ENCODE results near the gene AR. TPM values are rescaled to one million over a fixed set of nuclear protein-coding genes. Genes with fewer than 3 reads are reported as not detected.

Gene AR
- total RNA-seq, 2 donors from 2014 or later, result 1.5 to 2.2 TPM

DNA sequence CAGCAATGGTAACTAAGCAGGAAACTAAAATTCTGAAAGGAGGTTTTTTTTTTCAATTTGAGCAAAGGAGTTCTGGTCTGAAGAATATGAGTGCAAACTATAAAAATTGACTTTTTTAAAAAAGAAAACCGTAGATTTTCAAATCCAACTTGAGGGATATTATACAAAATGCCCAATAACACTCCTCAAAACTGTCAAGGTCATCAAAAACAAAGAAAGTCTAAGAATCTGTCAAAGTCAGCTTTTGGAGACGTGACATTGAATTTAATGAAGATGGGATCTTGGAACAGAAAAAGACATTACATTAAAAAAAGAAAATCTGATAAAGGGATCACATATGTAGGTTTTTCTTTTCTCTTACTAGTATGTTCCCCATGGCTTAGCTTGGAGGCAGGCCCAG is 40.4 kb upstream of the AR start:
- no peak for TF ChIP-seq CTCF (conservative IDR thresholded peaks at IDR 0.05)
- H3K27me3 ChIP-seq (ENCODE audit: control insufficient read depth, insufficient read depth, low read length, poor library complexity, severe bottlenecking), result no peaks in the 10 kb centered on the region
- no peaks in the 10 kb centered on the region for H3K4me1 ChIP-seq (ENCODE audit: control insufficient read depth, insufficient read depth, low read length)
- no peaks in the 10 kb centered on the region for H3K9me3 ChIP-seq (ENCODE audit: control insufficient read depth, low read length)
- Mint-ChIP-seq H3K36me3 (ENCODE audit: low read depth) (no peaks in the 10 kb centered on the region), H3K4me3 (no peak overlapping the region), H3K9me3 (peaks cover 38% of the 10 kb centered on the region), H3K27me3 (ENCODE audit: insufficient read depth) (no peaks in the 10 kb centered on the region), H3K27ac (no peak overlapping the region), H3K4me1 (no peaks in the 10 kb centered on the region)
- H3K27ac ChIP-seq (ENCODE audit: low read depth, low read length), result no peak overlapping the region
- WGBS, 2 experiments (ENCODE audit: insufficient coverage in 1 of 2, insufficient read length in 1 of 2), result no CpG with 5 or more reads among the region's 2 CpGs
- DNase-seq, result no peak
- no peak overlapping the region for H3K9ac ChIP-seq (ENCODE audit: extremely low read depth, low read length, poor library complexity, severe bottlenecking)
- H3K4me3 ChIP-seq (ENCODE audit: low read length), result no peak overlapping the region
- no peaks in the 10 kb centered on the region for H3K36me3 ChIP-seq (ENCODE audit: control insufficient read depth, insufficient read depth, low read length)

DNA sequence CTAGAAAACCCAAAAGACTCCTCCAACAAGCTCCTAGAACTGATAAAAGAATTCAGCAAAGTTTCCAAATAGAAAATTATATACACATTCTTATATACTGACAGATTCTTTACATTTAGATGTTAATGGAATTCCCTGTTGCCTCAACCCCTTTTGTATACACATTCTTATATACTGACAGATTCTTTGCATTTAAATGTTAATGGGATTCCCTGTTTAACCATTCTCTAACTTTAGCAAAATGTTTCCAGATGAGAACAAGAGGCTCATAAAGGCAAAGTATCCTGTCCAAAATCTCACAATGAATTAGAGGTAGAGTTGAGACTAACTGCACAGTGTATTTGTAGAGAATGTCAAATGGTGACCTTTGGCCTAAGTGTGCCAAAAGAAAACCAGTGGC is 23.1 kb upstream of the AR start:
- no peaks in the 10 kb centered on the region for H3K4me1 Mint-ChIP-seq
- Histone ChIP-seq H3K9me3 (ENCODE audit: control insufficient read depth, low read length) (no peaks in the 10 kb centered on the region), H3K4me3 (ENCODE audit: low read length) (no peak overlapping the region), H3K27me3 (ENCODE audit: control insufficient read depth, insufficient read depth, low read length, poor library complexity, severe bottlenecking) (no peaks in the 10 kb centered on the region), H3K4me1 (ENCODE audit: control insufficient read depth, insufficient read depth, low read length) (no peaks in the 10 kb centered on the region), H3K9ac (ENCODE audit: extremely low read depth, low read length, poor library complexity, severe bottlenecking) (no peak overlapping the region), H3K36me3 (ENCODE audit: control insufficient read depth, insufficient read depth, low read length) (no peaks in the 10 kb centered on the region), H3K27ac (ENCODE audit: low read depth, low read length) (no peak overlapping the region)
- no peaks in the 10 kb centered on the region for H3K36me3 Mint-ChIP-seq (ENCODE audit: low read depth)
- no peak for DNase-seq
- peaks cover 60% of the 10 kb centered on the region for H3K9me3 Mint-ChIP-seq
- H3K27me3 Mint-ChIP-seq (ENCODE audit: insufficient read depth), result no peaks in the 10 kb centered on the region
- no peak for TF ChIP-seq CTCF (conservative IDR thresholded peaks at IDR 0.05)
- no peak overlapping the region for H3K27ac Mint-ChIP-seq
- no peak overlapping the region for H3K4me3 Mint-ChIP-seq

GRCh38 chrX:67523002-67523681 is 20.7 kb upstream of the AR start:
- Mint-ChIP-seq H3K9me3 (peaks cover 38% of the 10 kb centered on the region), H3K27ac (no peak overlapping the region), H3K36me3 (ENCODE audit: low read depth) (no peaks in the 10 kb centered on the region), H3K27me3 (ENCODE audit: insufficient read depth) (no peaks in the 10 kb centered on the region), H3K4me1 (no peaks in the 10 kb centered on the region), H3K4me3 (no peak overlapping the region)
- no peaks in the 10 kb centered on the region for H3K9me3 ChIP-seq (ENCODE audit: control insufficient read depth, low read length)
- H3K36me3 ChIP-seq (ENCODE audit: control insufficient read depth, insufficient read depth, low read length), result no peaks in the 10 kb centered on the region
- H3K27ac ChIP-seq (ENCODE audit: low read depth, low read length), result no peak overlapping the region
- no peak overlapping the region for H3K4me3 ChIP-seq (ENCODE audit: low read length)
- no peaks in the 10 kb centered on the region for H3K4me1 ChIP-seq (ENCODE audit: control insufficient read depth, insufficient read depth, low read length)
- TF ChIP-seq CTCF (conservative IDR thresholded peaks at IDR 0.05), result no peak
- 87% methylated on average over 3 of the region's 3 CpGs; no CpG with 5 or more reads in 1 of the 2 experiments for whole genome bisulfite sequencing, 2 experiments (ENCODE audit: insufficient coverage in 1 of 2, insufficient read length in 1 of 2)
- H3K27me3 ChIP-seq (ENCODE audit: control insufficient read depth, insufficient read depth, low read length, poor library complexity, severe bottlenecking), result no peaks in the 10 kb centered on the region
- no peak for DNase-seq
- no peak overlapping the region for H3K9ac ChIP-seq (ENCODE audit: extremely low read depth, low read length, poor library complexity, severe bottlenecking)
